HG02970 (cell line): ENCODE results near the gene VIT.
"Not testable (repeated sequence)": the region's sequence is repeated elsewhere in the genome, so short reads cannot be mapped to it uniquely, and the experiment has no call there.

Experiments
- ATAC-seq: cut with Tn5 transposase; IDR thresholded peaks from one replicate; pipeline ENCODE4 v1.9.1; 2021; ENCODE audit warnings: mild to moderate bottlenecking, moderate library complexity, moderate number of reproducible peaks; ENCODE audit not compliant: unreplicated experiment, low FRiP score

Gene VIT

DNA sequence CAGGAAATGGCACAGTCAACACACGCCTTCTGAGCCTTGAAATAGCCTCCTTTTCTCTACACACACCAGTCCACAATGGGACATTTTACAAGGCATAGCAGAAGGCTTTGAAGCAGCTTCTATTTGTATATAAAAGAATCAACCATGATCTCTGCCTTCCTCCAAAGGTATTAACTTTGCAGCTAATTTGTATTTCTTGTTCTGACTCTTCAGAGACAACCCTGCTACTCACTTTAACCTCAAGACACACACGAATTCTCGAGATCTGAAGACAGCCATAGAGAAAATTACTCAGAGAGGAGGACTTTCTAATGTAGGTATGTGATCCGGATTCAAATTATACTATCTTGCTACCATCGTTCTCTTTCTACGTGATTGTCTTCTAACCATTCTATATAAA lies 104.6 kb downstream of the VIT start:
- ATAC-seq = no peak

DNA sequence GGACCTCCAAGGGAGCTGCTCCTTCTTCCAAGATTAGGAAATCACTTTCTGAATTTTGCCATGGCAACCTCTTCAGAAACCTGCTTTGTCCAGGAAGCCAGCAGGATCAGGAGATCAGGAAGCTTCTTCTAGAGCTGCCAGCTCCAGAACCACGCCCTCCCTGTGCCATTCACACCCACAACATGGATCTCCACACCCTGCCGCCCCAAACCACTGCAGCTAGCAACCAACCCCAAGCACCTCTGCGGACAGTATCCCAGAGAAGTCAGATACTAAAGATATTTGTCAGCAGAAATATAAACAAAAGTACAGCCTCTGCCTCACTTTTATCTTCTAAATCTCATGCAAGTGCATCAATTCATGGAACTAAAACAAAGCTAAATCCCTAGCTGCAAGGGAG lies 106.4 kb downstream of the VIT start:
- no peak for ATAC-seq

DNA sequence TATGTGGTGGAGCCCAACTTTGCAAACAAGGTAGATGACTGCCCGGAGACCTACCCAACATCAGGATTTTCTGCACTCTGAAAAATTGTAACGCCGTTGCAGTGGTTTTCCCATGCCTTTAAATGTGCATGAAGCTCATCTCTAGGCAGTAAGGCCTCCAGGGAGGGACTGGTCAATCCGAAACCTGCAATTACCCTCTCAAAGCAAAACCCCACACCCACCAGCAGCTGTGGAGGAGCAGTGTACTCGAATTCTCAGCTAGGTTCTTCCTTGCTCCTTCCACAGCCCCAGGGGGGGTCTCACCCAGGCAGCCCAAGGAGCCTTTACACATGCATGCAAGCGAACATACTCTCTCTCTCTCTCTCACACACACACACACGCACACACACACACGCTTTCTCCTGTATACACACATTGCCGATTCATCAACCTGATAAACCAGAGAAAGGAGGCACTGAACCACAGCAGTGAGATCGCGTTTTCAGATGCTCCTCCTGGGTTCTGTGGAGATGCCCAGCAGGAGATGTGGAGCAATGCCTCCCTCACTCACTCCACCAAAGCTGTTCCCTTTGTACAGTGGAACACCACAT lies 109.2 kb downstream of the VIT start:
- ATAC-seq = no peak

DNA sequence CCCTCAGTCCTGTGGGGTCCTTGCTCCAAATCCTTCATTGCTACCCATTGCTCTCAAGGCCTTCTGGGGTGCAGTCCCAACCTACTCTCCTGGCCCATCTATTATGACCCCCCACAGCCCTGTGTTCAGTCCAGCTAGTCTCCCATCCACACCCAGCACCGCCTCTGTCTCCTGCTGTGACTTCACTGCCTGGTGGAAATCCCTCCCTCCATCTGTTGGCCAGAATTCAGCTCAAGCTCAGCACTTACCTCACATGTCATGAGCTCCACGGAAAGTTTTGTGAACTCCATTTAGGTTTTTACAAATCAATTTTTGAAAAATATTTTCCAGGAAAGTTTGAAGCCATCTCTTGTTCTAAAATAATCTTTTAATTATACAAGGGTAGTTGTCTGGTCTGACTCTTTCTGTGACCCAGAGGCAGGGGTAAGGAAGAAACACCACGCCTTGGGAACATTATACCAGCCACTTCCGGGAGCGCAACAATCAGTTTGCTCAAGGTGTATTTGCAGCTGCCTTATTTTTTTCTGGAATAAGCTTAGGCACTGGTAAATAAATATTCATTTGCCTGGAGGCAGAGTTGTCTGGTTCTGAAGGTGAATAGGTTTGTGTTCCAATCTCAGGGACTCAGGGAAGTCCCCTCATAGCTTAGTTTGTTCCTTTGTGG lies 110.8 kb downstream of the VIT start:
- no peak for ATAC-seq

DNA sequence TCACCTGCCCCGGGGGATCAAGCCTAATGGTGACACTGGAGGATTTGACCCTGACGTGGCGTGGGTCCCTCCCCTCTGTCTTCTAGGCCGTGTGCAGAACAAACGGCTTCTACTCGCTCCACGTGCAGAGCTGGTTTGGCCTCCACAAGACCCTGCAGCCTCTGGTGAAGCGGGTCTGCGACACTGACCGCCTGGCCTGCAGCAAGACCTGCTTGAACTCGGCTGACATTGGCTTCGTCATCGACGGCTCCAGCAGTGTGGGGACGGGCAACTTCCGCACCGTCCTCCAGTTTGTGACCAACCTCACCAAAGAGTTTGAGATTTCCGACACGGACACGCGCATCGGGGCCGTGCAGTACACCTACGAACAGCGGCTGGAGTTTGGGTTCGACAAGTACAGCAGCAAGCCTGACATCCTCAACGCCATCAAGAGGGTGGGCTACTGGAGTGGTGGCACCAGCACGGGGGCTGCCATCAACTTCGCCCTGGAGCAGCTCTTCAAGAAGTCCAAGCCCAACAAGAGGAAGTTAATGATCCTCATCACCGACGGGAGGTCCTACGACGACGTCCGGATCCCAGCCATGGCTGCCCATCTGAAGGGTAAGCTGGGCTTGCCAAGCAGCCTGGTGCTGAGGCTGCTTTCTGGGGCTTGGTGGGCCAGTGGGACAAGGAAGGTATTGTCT lies 112.0 kb downstream of the VIT start:
- no peak for ATAC-seq

DNA sequence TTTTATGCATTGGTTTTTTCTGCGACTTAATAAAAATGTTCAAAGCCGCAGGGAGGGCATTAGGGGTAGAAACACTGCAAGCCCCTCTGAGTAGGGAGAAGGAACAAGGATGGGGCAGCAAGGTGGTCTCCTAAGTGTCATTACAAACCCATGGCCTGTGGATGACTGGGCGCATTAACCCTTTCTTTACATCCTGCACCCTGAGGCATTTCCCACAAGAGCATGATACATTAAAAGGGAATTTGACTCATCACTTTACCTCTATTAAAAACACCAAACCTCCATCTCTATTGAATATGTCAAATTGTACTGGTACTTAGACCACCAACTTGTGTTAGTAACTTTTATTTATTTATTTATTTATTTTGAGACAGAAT lies 112.5 kb downstream of the VIT start:
- ATAC-seq = no peak

DNA sequence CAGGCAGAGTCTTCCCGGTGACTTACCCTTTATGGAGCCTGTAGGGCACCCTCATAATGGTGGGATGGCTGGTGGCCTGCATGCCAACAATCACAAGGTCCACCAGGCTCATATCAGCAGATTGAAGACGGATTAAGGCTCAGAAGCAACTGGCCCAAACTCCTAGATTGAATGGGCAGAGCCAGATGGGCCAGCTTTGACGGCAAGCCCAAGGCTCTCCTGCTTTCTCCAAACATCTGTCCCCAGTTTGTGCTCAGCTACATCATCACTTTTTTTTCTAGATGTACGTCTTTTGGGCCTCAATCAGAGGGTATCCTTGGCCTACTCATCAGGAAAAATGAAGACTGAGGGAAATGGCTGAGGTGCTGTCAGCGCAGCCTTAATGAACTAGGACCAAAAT lies 114.6 kb downstream of the VIT start:
- ATAC-seq = no peak

DNA sequence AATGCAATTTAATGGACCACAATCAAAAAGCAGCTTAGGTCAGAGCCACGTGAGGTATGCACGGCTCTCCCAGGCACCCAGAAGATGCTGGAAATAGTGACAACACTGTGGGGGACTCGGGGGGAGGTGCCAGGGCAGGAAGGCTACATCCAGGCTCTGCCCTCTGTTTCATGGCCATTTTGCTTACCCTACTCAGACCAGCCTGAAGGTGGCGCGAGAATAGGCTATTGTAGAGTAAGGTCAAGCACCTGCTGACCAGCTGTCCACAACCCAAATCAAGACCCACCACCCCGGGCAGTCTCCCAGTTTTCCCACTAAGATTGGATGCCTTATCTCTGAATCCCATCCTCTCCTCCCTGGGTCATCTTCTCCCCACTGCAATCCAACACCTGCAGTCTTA lies 115.7 kb downstream of the VIT start:
- no peak for ATAC-seq

DNA sequence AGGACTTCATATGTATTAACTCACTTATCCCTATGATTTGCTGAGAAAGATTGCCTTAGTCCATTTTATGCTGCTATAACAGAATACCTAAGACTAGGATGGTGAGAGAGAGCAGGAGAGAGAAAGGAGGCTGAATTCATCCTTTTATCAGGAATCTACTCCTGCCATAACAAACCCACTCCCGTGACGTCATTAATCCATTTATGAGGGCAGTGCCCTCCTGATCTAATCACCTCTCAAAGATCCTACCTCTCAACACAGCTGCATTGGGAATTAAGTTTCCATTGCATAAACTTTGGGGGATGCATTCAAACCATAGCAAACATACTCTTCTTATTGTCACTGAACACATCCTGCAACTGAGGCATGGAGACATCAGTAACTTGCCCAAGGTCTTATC lies 122.0 kb downstream of the VIT start:
- no peak for ATAC-seq

DNA sequence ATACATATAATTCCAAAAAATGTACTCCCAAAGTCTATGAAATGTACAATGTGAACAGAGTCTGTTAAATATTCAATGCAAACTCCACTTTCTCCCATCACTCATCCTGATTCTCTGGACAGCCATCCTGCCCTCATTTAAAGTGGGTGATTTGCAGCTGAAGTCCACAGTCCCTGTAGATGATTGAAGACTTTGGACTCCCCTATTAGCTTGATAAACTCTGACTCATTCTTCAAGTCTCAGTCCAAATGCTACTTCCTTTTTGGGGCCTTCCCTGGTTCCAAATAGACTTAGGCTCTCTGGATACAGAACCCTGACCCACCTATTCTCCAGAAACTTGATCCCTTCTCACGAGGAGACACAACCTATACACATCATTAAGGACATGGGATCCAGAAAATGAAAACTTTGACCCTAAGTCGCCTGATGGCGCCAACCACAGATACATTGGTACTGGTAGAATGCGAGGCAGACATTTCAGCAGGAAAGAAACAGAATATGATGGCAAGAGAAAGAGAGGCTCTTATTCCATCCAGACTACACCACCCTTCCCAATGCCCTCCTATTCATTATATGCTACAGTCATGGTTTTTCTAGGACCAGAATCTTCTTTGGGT lies 122.7 kb downstream of the VIT start:
- no peak for ATAC-seq

DNA sequence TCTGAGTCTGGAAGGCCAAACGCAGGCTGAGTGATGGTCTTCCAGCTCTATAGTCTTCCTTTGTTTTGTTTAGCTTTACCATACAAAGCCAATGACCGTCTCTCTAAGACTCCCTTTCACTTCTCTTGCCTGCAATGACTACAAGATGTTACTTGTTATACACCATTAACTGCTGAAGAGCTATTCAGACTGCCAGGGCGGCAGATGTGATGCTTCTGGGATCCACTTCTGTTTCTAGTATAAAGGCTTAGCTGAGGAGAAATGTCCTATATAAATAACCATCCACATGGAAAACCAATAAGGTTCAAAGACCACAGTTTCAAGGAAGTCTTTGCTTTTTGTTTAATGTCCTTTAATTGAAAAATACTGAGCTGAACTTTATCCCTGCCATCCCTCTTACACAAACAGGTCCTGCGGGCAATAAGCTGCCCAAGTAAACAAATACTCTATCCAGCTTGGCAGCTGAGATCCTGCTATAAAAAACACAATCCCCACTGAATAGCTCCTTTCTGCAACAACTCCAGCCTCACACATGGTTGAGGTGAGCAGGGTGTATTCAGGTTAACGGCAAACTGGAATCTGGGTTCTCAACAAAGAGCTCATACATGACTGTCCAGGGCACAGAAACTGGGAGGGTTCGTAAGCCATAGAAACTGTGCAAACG lies 124.6 kb downstream of the VIT start:
- no peak for ATAC-seq

DNA sequence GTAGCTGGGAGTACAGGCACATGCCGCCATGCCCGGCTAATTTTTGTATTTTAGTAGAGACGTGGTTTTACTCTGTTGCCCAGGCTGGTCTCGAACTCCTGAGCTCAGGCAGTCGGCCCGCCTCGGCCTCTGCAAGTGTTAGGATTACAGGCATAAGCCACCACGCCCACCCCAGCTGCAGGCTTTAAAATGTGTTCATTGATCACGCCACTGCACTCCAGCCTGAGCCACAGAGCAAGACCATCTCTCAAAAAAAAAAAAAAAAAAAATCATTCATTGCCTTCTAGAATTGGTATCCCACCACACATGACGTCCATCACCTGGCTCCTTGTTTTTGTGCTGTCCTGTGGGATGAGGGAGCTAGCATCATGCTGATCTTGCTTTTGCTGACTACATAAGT lies 127.4 kb downstream of the VIT start:
- no peak for ATAC-seq

DNA sequence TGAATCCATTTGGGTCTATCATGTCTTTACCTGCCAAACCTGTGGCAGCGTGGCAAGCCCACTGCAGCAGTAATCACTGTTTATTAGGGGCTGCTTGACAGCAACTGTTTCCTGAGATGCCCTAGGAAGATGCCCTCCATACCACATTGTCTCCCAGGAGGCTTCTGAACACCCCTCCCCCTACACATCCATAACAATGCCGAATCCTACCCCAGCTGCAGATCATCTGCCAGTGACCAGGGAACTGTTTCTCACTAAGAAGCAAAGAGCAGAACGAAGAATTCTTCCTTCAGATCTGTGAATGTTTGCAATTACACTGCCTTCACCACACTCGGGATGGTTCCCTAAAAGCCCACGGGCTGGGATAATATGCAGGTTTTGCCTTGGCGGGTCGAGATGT lies 127.8 kb downstream of the VIT start:
- ATAC-seq = no peak

DNA sequence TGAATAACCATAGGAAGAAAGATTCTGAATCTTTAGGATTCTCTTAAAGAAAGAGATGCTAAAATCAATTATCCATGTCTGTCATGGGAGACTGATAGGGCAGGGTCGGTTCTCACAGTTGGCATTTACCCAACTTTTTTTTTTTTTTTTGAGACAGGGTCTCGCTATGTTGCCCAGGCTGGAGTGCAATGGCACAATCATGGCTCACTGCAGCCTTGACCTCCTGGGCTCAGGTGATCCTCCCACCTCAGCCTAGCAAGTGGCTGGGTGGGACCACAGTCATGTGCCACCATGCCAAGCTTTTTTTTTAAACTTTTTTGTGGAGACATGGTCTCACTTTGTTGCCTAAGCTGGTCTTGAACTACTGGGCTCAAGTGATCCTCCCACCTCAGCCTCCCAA lies 128.2 kb downstream of the VIT start:
- not testable (repeated sequence) for ATAC-seq

DNA sequence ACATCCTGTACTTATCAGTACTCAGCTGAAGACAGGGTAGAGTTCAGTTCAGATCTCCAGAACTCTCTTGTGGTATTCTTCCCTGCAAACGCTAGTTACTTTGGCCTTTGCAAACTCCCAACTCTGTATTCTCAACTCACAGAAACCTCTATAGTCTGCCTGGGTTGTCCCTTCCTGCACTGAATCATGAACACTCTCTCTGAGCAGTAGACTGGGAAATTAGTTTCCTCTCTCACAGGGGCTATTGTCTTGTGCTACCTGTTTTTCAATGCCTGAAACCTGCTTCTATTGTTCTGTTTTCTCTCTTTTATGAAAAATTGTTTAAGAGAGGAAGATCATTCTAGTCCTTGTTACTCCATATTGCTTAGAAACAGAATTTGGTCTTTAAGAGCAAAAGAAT lies 134.7 kb downstream of the VIT start:
- no peak for ATAC-seq

DNA sequence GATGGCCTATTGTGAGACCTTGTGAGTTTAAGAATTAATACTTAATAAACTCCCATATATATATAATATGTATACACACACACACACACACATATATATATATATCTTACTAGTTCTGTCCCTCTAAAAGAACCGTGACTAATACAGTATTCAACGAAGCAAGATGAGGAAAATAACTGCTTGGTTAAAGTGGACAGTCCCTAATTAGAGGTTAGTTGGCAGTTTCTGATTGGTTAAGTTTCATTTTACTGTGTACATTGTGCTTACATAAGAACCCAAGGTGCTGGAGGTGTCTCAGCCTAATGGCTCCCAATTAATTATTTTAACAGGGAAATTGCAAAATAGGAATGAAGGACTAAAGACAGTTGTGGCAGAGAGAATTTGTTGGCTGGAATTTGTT lies 137.7 kb downstream of the VIT start:
- ATAC-seq = no peak

DNA sequence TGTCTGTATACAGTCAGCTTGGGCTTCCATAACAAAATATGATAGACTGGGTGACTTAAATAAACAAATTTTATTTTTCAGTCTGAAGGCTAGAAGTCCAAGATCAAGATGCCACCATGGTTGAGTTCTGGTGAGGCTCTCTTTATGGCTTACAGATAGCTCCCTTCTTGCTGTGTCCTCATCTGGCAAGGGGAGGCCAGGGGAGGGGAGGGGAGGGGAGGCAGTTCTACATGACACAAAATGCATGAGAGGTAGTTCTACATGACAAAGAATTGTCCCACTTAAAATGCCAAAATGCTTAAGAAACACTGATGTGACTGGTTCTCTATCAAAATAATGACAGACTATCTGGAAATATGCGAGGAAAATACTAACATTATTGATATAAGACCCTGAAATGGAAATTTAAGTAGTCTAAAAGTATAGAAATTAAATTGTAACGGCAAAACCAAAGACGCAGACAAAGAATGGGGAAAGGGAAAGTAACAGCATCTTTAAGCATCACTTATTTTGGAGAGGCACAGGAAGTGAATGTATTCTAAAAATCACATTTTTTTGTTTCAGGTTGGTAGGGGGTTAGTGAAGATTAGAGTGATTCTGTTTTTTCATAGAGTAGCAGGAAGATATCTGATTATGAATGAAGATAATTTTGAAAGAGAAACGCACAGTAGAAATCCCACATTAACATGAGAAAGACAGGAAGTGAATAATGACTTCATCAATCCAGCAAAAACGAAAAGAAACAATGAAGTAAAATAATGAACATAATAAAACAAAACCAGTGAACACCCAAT lies 138.4 kb downstream of the VIT start:
- ATAC-seq = no peak

DNA sequence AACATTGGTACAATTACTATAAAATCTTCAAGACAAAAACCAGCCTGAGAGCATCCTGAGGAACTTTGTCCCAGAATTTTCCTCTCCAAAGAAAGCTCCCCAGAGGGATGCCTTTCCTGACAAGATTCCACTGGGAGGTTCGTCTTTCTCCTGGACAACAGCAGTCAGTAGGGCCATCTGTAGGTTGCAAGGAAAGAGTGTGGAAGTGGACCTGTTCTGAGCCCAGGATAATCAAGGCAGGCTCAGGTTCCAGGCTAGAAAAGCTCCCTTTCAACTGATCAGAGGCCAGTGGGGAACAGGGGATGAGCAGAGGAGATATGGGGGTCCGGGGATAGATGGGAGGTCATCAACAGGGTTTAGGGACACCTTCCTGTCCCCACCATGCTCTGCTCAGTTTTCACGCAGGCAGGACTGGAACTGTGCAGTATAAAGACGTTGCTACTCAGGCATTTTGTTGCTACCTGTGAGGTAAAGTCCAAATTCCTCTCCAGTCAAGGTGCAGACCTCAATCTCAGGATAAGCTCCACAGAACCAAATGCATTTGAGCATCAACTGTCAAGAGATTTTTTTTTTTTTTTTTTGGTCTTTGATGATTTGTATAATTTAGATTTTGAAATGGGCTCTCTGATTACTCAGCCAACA lies 143.6 kb downstream of the VIT start:
- no peak for ATAC-seq

DNA sequence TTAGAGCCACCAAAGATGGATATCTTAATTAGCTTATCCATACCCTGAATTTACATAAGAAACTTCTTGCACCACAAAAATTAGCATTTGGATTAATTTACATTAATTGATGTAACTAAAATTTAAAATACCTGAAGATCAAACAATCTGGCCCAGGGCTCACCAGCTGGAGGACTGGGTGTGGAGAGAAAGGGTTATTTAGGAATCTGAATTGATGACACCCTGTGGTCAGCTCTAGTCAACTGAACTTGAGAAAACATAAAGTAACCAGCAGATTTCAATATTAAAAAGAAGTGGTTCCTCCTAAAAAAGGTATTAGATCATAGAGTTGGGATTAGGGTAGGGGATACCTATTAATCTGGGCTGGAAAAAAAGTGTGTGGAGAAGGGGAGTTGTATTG lies 147.3 kb downstream of the VIT start:
- no peak for ATAC-seq

DNA sequence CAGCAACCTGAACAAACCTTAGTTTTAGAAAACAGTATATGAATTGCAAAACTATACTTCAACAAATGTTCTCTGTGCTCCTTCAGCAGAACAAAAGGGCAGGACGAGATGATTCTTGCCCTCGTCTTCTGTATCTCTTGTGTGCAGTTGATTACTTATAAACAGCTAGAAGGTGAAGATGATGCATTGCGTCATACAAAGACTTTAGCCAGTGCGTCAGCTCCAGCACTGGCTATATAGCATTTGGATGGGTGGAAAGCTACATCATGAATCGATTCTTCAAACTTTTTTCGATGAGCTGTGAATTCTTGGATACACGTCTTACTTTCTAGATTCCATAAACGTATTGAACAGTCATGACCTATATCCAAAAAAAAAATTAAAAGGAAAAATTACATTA lies 152.8 kb downstream of the VIT start:
- ATAC-seq = no peak
